ENCODE results near the gene DRC1. TPM values are rescaled to one million over a fixed set of nuclear protein-coding genes. Genes with fewer than 3 reads are reported as not detected.

Gene DRC1
- total RNA-seq, 1 donor from 2014 or later, result 2.3 TPM

- peaks cover 2% of the 10 kb centered on the region for H3K4me1 Mint-ChIP-seq (ENCODE audit: low read depth, unreplicated experiment)
- H3K27ac Mint-ChIP-seq (ENCODE audit: unreplicated experiment), result no peak overlapping the region
- H3K9me3 Mint-ChIP-seq (ENCODE audit: unreplicated experiment), result peaks cover under 1% of the 10 kb centered on the region
- H3K27me3 Mint-ChIP-seq (ENCODE audit: unreplicated experiment), result peaks cover 1% of the 10 kb centered on the region
- no peak overlapping the region for H3K4me3 Mint-ChIP-seq (ENCODE audit: unreplicated experiment)
- H3K36me3 Mint-ChIP-seq (ENCODE audit: unreplicated experiment), result no peaks in the 10 kb centered on the region
- no peak for TF ChIP-seq CTCF (IDR thresholded peaks at IDR 0.05; ENCODE audit: partially characterized antibody, unreplicated experiment)
- DNase-seq, result no peak
These were observed 21.4 kb downstream of the DRC1 start for GRCh38 chr2:26422947-26423629.

GRCh38 chr2:26423750-26424149, 22.0 kb downstream of the DRC1 start:
- Mint-ChIP-seq H3K36me3 (ENCODE audit: unreplicated experiment) (no peaks in the 10 kb centered on the region), H3K4me1 (ENCODE audit: low read depth, unreplicated experiment) (no peaks in the 10 kb centered on the region), H3K27me3 (ENCODE audit: unreplicated experiment) (no peaks in the 10 kb centered on the region), H3K9me3 (ENCODE audit: unreplicated experiment) (no peaks in the 10 kb centered on the region), H3K4me3 (ENCODE audit: unreplicated experiment) (no peak overlapping the region), H3K27ac (ENCODE audit: unreplicated experiment) (no peak overlapping the region)
- no peak for DNase-seq
- no peak for TF ChIP-seq CTCF (IDR thresholded peaks at IDR 0.05; ENCODE audit: partially characterized antibody, unreplicated experiment)

GRCh38 chr2:26424221-26424620, 22.5 kb downstream of the DRC1 start:
- TF ChIP-seq CTCF (IDR thresholded peaks at IDR 0.05; ENCODE audit: partially characterized antibody, unreplicated experiment), result no peak
- Mint-ChIP-seq H3K27ac (ENCODE audit: unreplicated experiment) (no peak overlapping the region), H3K9me3 (ENCODE audit: unreplicated experiment) (no peaks in the 10 kb centered on the region), H3K4me3 (ENCODE audit: unreplicated experiment) (no peak overlapping the region), H3K4me1 (ENCODE audit: low read depth, unreplicated experiment) (no peaks in the 10 kb centered on the region), H3K27me3 (ENCODE audit: unreplicated experiment) (no peaks in the 10 kb centered on the region), H3K36me3 (ENCODE audit: unreplicated experiment) (no peaks in the 10 kb centered on the region)
- no peak for DNase-seq

- Mint-ChIP-seq H3K4me3 (ENCODE audit: unreplicated experiment) (no peak overlapping the region), H3K36me3 (ENCODE audit: unreplicated experiment) (no peaks in the 10 kb centered on the region), H3K4me1 (ENCODE audit: low read depth, unreplicated experiment) (no peaks in the 10 kb centered on the region), H3K27ac (ENCODE audit: unreplicated experiment) (no peak overlapping the region), H3K9me3 (ENCODE audit: unreplicated experiment) (no peaks in the 10 kb centered on the region), H3K27me3 (ENCODE audit: unreplicated experiment) (peaks cover 4% of the 10 kb centered on the region)
- DNase-seq, result no peak
- TF ChIP-seq CTCF (IDR thresholded peaks at IDR 0.05; ENCODE audit: partially characterized antibody, unreplicated experiment), result no peak
These were observed 27.1 kb downstream of the DRC1 start for GRCh38 chr2:26428846-26429245.

GRCh38 chr2:26429779-26430578, 28.3 kb downstream of the DRC1 start:
- DNase-seq, result no peak
- Mint-ChIP-seq H3K4me1 (ENCODE audit: low read depth, unreplicated experiment) (no peaks in the 10 kb centered on the region), H3K36me3 (ENCODE audit: unreplicated experiment) (no peaks in the 10 kb centered on the region), H3K9me3 (ENCODE audit: unreplicated experiment) (no peaks in the 10 kb centered on the region), H3K4me3 (ENCODE audit: unreplicated experiment) (no peak overlapping the region), H3K27ac (ENCODE audit: unreplicated experiment) (no peak overlapping the region), H3K27me3 (ENCODE audit: unreplicated experiment) (peaks cover 4% of the 10 kb centered on the region)
- TF ChIP-seq CTCF (IDR thresholded peaks at IDR 0.05; ENCODE audit: partially characterized antibody, unreplicated experiment), result no peak
